ENCODE data around the gene MAGEB18. TPM values are rescaled to one million over a fixed set of nuclear protein-coding genes. Genes with fewer than 3 reads are reported as not detected.
A peak's percentile ranks its signal among the peaks of the same experiment; 100 is the strongest.

Gene MAGEB18
- total RNA-seq (2014; rRNA removed; shearing (Covaris generic)): not detected in 2 replicates

- no peak for DNase-seq (ENCODE audit: low spot score)
Measured at GRCh38 chrX:26138274-26138673, at the start of gene MAGEB18. MAGEB18 (plus strand) TSS chrX:26138343; CDS start chrX:26138986, 643 bp downstream.

DNA sequence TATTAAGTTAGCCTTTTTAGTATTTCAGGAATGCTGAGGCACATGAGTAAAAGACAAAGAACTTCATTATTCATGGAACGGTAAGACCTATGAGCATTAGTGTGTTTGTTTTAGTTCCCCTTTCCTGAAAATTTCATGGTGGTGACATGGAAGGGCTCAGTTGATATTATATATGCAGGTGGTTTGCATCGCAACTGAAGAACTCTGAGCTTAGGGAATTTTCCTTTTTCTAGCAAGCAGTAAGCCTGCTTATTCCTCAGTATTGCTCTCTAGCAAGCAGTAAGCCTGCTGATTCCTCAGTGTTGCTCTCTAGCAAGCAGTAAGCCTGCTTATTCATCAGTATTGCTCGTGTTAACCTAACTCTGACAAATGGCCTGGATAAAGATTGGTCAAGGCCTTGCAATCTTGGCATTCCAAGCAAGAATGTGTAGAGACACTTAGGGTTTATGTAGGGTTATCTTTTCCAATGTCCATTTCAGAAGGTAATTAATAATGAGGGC is 37.7 kb upstream of the MAGEB18 start:
- peak; percentile 6 for DNase-seq (ENCODE audit: low spot score)

DNA sequence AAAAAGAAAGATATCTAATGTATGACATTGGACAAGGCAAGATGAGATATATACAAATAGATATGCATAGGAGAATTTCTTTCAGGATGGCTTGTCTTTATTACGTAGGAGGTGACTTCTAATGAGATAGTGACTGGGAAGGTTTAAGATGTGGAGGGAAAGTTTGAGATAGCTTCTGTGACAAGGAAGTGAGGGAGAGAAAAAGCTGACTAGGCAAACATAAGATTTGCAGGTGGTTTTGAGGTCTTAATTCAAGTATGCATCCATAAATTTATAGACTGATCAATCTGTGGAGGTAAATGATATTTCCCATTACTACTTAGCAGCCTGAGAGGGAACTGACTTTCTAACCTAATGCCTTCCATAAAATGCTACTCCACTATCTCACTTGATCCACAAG is 29.0 kb upstream of the MAGEB18 start:
- DNase-seq (ENCODE audit: low spot score): no peak

DNA sequence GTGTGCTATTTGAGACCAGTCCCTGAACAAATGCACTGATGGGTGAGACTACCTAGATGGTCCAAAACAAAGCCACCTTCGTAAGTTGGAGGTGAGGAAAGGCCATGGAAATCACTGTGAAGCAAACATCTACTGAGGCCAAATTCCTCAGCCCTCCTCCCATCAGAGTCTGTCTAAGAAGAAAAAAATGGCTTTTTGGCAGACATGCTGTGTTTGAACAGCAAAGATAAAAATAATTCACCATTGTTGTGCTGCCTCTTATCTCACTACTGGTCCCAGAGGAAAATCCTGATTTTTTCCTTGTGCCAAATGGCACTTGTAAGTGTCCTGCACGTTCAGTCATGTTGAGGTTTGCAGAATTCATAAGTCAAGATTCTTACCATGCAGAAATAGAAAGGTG is 7.9 kb downstream of the MAGEB18 start:
- no peak for DNase-seq (ENCODE audit: low spot score)

DNA sequence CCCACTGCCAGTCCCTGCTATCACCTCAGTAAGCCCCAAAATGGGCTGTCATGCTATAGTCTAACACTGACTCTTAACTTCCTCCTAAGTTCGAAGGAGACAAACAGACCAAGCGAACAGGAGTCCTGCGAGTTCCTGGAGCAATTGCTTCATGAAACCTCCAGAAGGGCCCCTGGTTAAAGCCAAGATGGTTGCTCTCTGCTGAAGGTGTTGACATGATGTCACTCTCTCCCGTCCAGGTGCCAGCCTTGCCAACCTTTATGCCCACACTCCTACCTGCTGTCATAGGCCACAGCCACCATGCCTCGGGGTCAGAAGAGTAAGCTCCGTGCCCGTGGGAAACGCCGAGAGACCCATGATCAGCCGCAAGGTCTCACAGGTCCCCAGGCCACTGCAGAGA is 22.2 kb downstream of the MAGEB18 start, which contains the start of gene MAGEB6B:
Gene MAGEB6B, plus strand, starts transcription at position 301 of the 400 bp plus-strand sequence. Its CDS starts 0 bp downstream, at position 301.
- DNase-seq (ENCODE audit: low spot score): no peak

Other genes with a start within 250 kb of the MAGEB18 start
- not detected in 2 replicates for gene MAGEB6B, start 22.3 kb downstream of the MAGEB18 start, total RNA-seq (2014; rRNA removed; shearing (Covaris generic))
- not detected in 2 replicates for gene MAGEB6, start 54.1 kb downstream of the MAGEB18 start, total RNA-seq (2014; rRNA removed; shearing (Covaris generic))
- not detected in 2 replicates for gene MAGEB5, start 77.8 kb downstream of the MAGEB18 start, total RNA-seq (2014; rRNA removed; shearing (Covaris generic))

All from A172 (cell line).